Lower lobe of right lung (tissue), 2 donors: Measurements from ENCODE around the gene LONP2. TPM values are rescaled to one million over a fixed set of nuclear protein-coding genes. Genes with fewer than 3 reads are reported as not detected.

Source experiments
- ATAC-seq, 2 donors: fragments of 200-7000 bp; cut with Tn5 transposase; one replicate each; pipeline ENCODE4 v1.9.1; 2020 to 2022; ENCODE audit warnings: mild to moderate bottlenecking in 2 of 2, moderate library complexity in 2 of 2
- DNase-seq: peaks from one replicate; pipeline ENCODE4 v3.0.0-alpha.2; 2020
- H3K27ac ChIP-seq: fragments of 200-600 bp; one replicate; pipeline ENCODE4 v1.8.0; 2022
- H3K27me3 ChIP-seq: fragments of 200-600 bp; one replicate; pipeline ENCODE4 v1.8.0; 2022; ENCODE audit warnings: low read depth
- H3K36me3 ChIP-seq: fragments of 200-600 bp; one replicate; pipeline ENCODE4 v1.8.0; 2022; ENCODE audit warnings: mild to moderate bottlenecking
- H3K4me1 ChIP-seq: fragments of 200-600 bp; one replicate; pipeline ENCODE4 v1.8.0; 2022
- H3K4me3 ChIP-seq: fragments of 200-600 bp; one replicate; pipeline ENCODE4 v1.8.0; 2022; ENCODE audit warnings: mild to moderate bottlenecking
- H3K9me3 ChIP-seq: fragments of 200-600 bp; one replicate; pipeline ENCODE4 v1.8.0; 2022
- intact Hi-C: fragments of 100-400 bp; cut with DNase I; formaldehyde crosslinking; loops from one replicate; pipeline ENCODE4 v1.11.0; 2022
- total RNA-seq: library from RNA; stranded (reverse); fragmentation: NEBNext Ultra II Directional; extraction: Animal tissue kit (Norgen Biotek cat#: 25700); gene quantifications from one replicate; pipeline ENCODE4 v1.2.1, GENCODE V29; 2021
- TF ChIP-seq, protein P1 (sequence below): fragments of 200-600 bp; IDR thresholded peaks from one replicate; pipeline ENCODE4 v1.8.0; 2022; ENCODE audit warnings: antibody characterized with exemption, mild to moderate bottlenecking
- donor health status: DM: no; HTN: yes; CAD: no; lungs with severe emphysema.

Gene LONP2
- total RNA-seq, 1 donor from 2014 or later = 61.0 TPM

GRCh38 chr16:48329138-48329537 is 85.0 kb downstream of the LONP2 start:
- ATAC-seq = no peak
- intact Hi-C loops = no loop called here

GRCh38 chr16:48330189-48330840 is 86.2 kb downstream of the LONP2 start:
- H3K36me3 ChIP-seq = peaks cover 17% of the 10 kb centered on the region
- TF ChIP-seq, protein P1, sequence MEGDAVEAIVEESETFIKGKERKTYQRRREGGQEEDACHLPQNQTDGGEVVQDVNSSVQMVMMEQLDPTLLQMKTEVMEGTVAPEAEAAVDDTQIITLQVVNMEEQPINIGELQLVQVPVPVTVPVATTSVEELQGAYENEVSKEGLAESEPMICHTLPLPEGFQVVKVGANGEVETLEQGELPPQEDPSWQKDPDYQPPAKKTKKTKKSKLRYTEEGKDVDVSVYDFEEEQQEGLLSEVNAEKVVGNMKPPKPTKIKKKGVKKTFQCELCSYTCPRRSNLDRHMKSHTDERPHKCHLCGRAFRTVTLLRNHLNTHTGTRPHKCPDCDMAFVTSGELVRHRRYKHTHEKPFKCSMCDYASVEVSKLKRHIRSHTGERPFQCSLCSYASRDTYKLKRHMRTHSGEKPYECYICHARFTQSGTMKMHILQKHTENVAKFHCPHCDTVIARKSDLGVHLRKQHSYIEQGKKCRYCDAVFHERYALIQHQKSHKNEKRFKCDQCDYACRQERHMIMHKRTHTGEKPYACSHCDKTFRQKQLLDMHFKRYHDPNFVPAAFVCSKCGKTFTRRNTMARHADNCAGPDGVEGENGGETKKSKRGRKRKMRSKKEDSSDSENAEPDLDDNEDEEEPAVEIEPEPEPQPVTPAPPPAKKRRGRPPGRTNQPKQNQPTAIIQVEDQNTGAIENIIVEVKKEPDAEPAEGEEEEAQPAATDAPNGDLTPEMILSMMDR = no peak
- H3K4me3 ChIP-seq = no peak overlapping the region
- intact Hi-C loops = no loop called here
- H3K4me1 ChIP-seq = no peaks in the 10 kb centered on the region
- no peak overlapping the region for H3K27ac ChIP-seq
- H3K27me3 ChIP-seq = no peaks in the 10 kb centered on the region
- no peaks in the 10 kb centered on the region for H3K9me3 ChIP-seq
- no peak for ATAC-seq
- DNase-seq = no peak

More at GRCh38 chr16:48329138-48329537, 85.0 kb downstream of the LONP2 start:
- Histone ChIP-seq H3K4me1 (no peaks in the 10 kb centered on the region), H3K36me3 (peaks cover 5% of the 10 kb centered on the region), H3K4me3 (no peak overlapping the region), H3K27me3 (no peaks in the 10 kb centered on the region), H3K27ac (no peak overlapping the region), H3K9me3 (no peaks in the 10 kb centered on the region)
- TF ChIP-seq, protein P1 = no peak
- no peak for DNase-seq

DNA sequence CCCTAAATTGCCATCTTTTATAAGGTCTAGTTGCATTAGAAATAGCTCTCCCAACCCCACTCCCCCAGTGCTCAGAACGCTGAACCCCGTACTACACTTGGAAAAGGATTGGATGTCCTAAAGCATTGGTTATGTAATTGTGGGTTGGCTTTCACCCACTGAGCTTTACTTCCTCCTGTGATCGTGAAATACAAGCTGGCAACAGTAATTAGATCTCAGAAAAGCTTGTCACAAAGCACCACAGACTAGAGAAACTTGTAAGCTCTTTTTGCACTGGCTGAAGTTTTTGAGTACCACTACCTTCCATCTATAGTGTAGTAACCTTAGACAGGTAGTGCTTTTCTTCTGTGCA is 86.7 kb downstream of the LONP2 start:
- no peak overlapping the region for H3K4me3 ChIP-seq
- TF ChIP-seq, protein P1 = no peak
- H3K4me1 ChIP-seq = peaks cover 4% of the 10 kb centered on the region
- no peaks in the 10 kb centered on the region for H3K27me3 ChIP-seq
- intact Hi-C loops = no loop called here
- H3K27ac ChIP-seq = no peak overlapping the region
- H3K36me3 ChIP-seq = peaks cover 22% of the 10 kb centered on the region
- H3K9me3 ChIP-seq = no peaks in the 10 kb centered on the region
- ATAC-seq = peak; percentile 65 to 72
- no peak for DNase-seq

- ATAC-seq = no peak
- Histone ChIP-seq H3K27ac (no peak overlapping the region), H3K36me3 (peaks cover 38% of the 10 kb centered on the region), H3K27me3 (no peaks in the 10 kb centered on the region), H3K4me1 (peaks cover 9% of the 10 kb centered on the region), H3K9me3 (no peaks in the 10 kb centered on the region), H3K4me3 (no peak overlapping the region)
- no peak for DNase-seq
- intact Hi-C loops = no loop called here
- TF ChIP-seq, protein P1 = no peak
These were observed 88.9 kb downstream of the LONP2 start for GRCh38 chr16:48332978-48333377.

DNA sequence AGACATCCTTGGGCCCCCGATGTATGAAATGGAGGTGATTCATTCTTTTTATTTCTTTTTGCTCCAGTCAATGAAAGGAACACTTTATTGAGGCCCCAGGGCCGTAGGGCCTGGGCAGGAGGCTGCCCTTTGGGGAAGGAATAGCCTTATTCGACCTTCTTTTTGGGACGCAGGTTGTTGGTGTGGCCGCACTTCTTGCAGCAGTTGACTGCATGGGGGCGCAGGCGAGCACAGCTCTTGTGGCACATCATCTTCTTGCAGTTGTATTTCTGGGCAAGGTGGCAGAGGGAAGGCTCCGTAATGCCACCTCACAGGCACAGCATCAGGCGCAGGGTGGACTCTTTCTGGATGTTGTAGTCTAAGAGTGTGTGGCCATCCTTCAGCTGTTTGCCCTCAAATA is 90.2 kb downstream of the LONP2 start:
- Histone ChIP-seq H3K27me3 (no peaks in the 10 kb centered on the region), H3K9me3 (no peaks in the 10 kb centered on the region), H3K27ac (no peak overlapping the region), H3K36me3 (peaks cover 38% of the 10 kb centered on the region), H3K4me1 (peaks cover 9% of the 10 kb centered on the region), H3K4me3 (no peak overlapping the region)
- DNase-seq (no peak), ATAC-seq (no peak)
- TF ChIP-seq, protein P1 = no peak
- intact Hi-C loops = no loop called here
